Right atrium auricular region (tissue), 2 donors: ENCODE results near the gene MINK1. TPM values are rescaled to one million over a fixed set of nuclear protein-coding genes. Genes with fewer than 3 reads are reported as not detected.

ENCODE experiments used
- DNase-seq: peaks from one replicate; pipeline ENCODE4 v3.0.0-alpha.2; 2019; ENCODE audit warnings: low spot score
- H3K27ac ChIP-seq, 2 donors: fragments of 200-600 bp; sonication (generic); 1 replicate in 1 of 2; 2 replicates in 1 of 2; pipeline ENCODE4 v1.5.1; 2016 to 2019
- H3K27me3 ChIP-seq, 2 donors: fragments of 200-600 bp; sonication (generic); one replicate each; pipeline versions ENCODE4 v1.5.1 to v1.6.0; 2017 to 2019
- H3K36me3 ChIP-seq: fragments of 200-600 bp; sonication (generic); one replicate; pipeline ENCODE4 v1.5.1; 2016
- H3K4me1 ChIP-seq, 2 donors: fragments of 200-600 bp; sonication (generic); one replicate each; pipeline versions ENCODE4 v1.5.1 to v1.6.0; 2017 to 2019
- H3K4me3 ChIP-seq, 2 donors: fragments of 200-600 bp; sonication (generic); 1 replicate in 1 of 2; 2 replicates in 1 of 2; pipeline ENCODE4 v1.5.1; 2017 to 2019; ENCODE audit warnings: mild to moderate bottlenecking in 1 of 2, moderate library complexity in 1 of 2
- H3K9me3 ChIP-seq, 2 donors: fragments of 200-600 bp; sonication (generic); one replicate each; pipeline ENCODE4 v1.5.1; 2019
- total RNA-seq, 2 donors: library from RNA; depleted of rRNA; stranded (reverse); fragments of >200 nt; gene quantifications; one replicate each; pipeline ENCODE4 v1.1.0, GENCODE V29; 2016
- TF ChIP-seq, protein P1 (sequence below), 2 donors: fragments of 200-600 bp; sonication (generic); IDR thresholded peaks; one replicate each; pipeline ENCODE4 v1.5.1; 2019; ENCODE audit warnings: antibody characterized with exemption in 2 of 2

The MINK1 gene
- total RNA-seq, 2 donors from 2014 or later: 20.9 to 22.2 TPM

DNA sequence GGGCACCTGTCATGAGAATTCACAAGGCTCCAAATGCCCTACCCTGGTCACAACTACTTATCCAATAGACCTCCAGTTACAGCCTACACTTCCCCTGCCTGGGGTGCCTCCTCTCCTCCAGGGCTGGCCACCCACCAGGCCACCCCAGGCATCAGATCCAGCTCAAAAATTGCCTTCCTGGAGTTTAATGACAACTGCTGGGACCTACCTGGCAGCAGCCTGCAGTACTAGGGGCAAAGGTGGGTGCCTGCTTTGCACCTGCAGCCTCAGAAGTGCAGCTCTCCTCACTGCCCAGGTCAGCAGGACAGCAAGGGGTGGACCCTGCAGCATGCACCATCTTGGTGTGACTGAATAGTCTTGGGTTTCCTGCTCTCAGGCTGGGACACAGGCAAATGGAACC is 102.5 kb downstream of the MINK1 start:
- Histone ChIP-seq H3K36me3 (peaks cover 20% of the 10 kb centered on the region), H3K27me3 (no peaks in the 10 kb centered on the region), H3K9me3 (no peaks in the 10 kb centered on the region), H3K4me3 (no peak overlapping the region), H3K4me1 (peaks cover 3 to 33% of the 10 kb centered on the region in 2 donors), H3K27ac (no peak overlapping the region)
- TF ChIP-seq, protein P1, sequence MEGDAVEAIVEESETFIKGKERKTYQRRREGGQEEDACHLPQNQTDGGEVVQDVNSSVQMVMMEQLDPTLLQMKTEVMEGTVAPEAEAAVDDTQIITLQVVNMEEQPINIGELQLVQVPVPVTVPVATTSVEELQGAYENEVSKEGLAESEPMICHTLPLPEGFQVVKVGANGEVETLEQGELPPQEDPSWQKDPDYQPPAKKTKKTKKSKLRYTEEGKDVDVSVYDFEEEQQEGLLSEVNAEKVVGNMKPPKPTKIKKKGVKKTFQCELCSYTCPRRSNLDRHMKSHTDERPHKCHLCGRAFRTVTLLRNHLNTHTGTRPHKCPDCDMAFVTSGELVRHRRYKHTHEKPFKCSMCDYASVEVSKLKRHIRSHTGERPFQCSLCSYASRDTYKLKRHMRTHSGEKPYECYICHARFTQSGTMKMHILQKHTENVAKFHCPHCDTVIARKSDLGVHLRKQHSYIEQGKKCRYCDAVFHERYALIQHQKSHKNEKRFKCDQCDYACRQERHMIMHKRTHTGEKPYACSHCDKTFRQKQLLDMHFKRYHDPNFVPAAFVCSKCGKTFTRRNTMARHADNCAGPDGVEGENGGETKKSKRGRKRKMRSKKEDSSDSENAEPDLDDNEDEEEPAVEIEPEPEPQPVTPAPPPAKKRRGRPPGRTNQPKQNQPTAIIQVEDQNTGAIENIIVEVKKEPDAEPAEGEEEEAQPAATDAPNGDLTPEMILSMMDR (IDR thresholded peaks at IDR 0.05): no peak
- DNase-seq: no peak

DNA sequence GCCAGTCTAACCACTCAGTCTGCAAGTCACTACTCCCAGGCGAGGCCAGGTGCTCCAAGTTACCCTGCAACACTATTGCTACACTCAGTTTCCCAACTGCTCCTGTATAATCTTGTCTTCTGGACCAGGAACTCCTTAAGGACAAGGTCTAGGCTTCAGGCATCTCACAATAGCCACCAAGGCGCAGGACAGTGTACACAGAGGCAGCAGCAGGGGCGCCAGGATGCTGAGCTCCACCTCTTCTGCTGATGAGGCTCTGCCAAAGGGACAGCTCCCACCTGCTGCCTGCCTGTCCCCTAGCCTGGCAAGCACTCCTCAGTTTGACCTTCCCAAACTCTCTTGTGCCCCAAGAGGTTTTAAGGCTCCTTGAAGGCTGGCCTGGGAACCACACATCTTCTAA is 103.3 kb downstream of the MINK1 start:
- TF ChIP-seq, protein P1 (IDR thresholded peaks at IDR 0.05): no peak
- no peak for DNase-seq
- Histone ChIP-seq H3K9me3 (no peaks in the 10 kb centered on the region), H3K27ac (no peak overlapping the region), H3K4me3 (no peak overlapping the region), H3K36me3 (peaks cover 20% of the 10 kb centered on the region), H3K27me3 (no peaks in the 10 kb centered on the region), H3K4me1 (peaks cover 3 to 41% of the 10 kb centered on the region in 2 donors)

DNA sequence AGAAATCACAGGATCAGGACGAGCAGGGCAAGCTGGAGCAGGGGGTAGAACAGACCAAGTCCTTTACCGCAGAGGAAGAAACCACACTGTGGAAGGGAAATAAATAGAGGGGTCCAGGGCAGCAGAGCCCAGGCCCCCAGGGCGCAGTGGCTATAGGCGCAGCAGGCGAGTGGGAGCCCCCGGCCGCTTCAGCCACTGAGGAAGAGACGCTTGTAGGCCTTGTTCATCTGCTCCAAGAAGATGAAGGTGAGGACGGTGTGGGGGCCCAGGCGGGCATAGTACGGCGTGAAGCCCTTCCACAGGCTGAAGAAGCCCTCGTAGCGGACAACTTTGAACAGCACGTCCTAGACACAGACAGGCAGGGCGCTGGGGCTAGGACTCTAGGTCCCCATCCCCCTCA is 104.4 kb downstream of the MINK1 start:
- DNase-seq: no peak
- Histone ChIP-seq H3K27ac (peak overlapping the region in 1 of 2 donors; percentile 96), H3K9me3 (no peaks in the 10 kb centered on the region), H3K36me3 (peaks cover 28% of the 10 kb centered on the region), H3K4me3 (no peak overlapping the region), H3K4me1 (peaks cover 3 to 51% of the 10 kb centered on the region in 2 donors), H3K27me3 (no peaks in the 10 kb centered on the region)
- TF ChIP-seq, protein P1 (IDR thresholded peaks at IDR 0.05): no peak

DNA sequence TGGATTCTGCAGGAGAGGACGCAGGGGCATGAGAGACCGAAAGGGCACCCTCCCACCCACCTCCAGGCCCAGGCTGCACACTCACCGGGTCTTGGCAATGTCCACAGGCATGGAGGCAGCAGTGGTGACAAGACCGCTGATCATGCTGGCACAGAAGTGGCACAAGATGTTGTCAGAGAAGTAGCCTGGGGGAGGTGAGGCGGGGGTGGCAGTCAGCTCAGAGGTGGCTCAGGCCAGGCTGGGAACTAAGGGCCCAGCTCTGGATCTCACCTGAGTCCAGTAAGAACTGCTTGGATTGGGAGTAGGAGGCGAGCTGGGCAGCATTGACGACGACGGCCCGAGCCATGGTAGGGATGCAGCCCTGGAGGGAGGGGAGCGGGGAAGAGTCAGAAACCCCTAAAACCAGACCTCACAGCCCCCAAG is 104.9 kb downstream of the MINK1 start:
- Histone ChIP-seq H3K36me3 (peaks cover 34% of the 10 kb centered on the region), H3K27me3 (no peaks in the 10 kb centered on the region), H3K4me1 (peaks cover 3 to 51% of the 10 kb centered on the region in 2 donors), H3K9me3 (no peaks in the 10 kb centered on the region), H3K4me3 (no peak overlapping the region), H3K27ac (peak overlapping the region; percentile 92 to 96)
- DNase-seq: no peak
- TF ChIP-seq, protein P1 (IDR thresholded peaks at IDR 0.05): no peak

DNA sequence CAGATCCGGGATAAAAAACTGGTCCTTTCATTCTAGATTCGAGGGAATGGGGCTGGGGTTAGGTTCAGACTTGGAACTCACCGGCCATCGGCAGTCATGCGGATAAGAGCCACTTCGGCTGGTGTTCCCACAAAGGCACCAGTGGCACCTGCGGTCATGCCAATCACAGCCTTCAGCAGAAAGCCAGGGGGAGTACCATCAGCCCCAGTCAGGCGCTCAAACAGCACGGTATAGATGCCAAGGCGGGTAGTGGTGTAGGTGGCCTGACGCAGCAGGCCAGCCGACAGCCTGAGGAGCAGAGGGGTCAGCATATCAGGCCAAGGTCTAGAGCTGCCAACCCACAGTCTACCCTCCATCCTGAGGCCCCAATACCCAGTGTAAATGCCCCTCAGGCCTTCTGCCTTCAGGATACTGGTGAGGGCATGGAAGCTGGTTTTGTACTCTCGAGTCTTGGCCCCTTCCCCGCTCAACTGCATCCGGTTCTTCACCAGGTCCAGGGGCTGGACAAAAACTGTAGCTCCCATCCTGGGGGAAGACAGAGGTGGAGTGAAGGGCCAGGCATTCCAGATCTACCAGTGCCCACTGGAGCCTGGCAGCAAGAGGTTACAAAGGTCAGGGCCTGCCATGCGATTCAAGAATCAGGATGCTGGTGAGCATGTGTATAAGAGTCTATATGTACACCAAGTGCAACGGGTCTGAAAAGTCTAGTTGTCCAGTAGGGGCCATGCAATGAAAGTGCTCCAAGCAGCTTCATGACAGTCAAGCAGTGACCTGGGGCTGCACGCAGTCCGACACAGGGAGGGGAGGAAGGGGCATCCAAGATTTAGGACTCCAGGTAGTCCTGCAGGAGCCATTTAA is 105.8 kb downstream of the MINK1 start:
- TF ChIP-seq, protein P1 (IDR thresholded peaks at IDR 0.05): no peak
- H3K27ac ChIP-seq: peak overlapping the region; percentile 92 to 96
- peak overlapping the region; percentile 91 for H3K4me3 ChIP-seq
- H3K36me3 ChIP-seq: peaks cover 41% of the 10 kb centered on the region
- H3K27me3 ChIP-seq: no peaks in the 10 kb centered on the region
- H3K4me1 ChIP-seq: peaks cover 3 to 51% of the 10 kb centered on the region in 2 donors
- no peaks in the 10 kb centered on the region for H3K9me3 ChIP-seq
- no peak for DNase-seq

DNA sequence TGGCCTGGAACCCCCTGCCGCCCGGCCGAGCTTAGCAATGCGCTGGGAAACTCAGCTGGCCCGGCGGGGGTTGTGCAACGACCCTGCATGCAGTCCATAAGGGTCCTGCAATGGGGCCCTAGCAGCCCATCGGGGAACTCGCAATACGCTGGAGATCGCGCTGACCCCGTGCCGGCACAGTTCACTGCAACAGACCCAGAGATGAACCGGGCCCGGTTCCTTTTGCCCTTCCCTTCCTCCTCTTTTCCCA is 106.3 kb downstream of the MINK1 start:
- peak overlapping the region; percentile 92 to 96 for H3K27ac ChIP-seq
- H3K36me3 ChIP-seq: peaks cover 45% of the 10 kb centered on the region
- H3K9me3 ChIP-seq: no peaks in the 10 kb centered on the region
- peaks cover 3 to 51% of the 10 kb centered on the region in 2 donors for H3K4me1 ChIP-seq
- H3K4me3 ChIP-seq: peak overlapping the region; percentile 91
- no peak for DNase-seq
- no peaks in the 10 kb centered on the region for H3K27me3 ChIP-seq
- TF ChIP-seq, protein P1 (IDR thresholded peaks at IDR 0.05): no peak
